Heart right ventricle (tissue), 16 donors: Measurements from ENCODE around the gene RPL27. TPM values are rescaled to one million over a fixed set of nuclear protein-coding genes. Genes with fewer than 3 reads are reported as not detected.
"Not testable (repeated sequence)": the region's sequence is repeated elsewhere in the genome, so short reads cannot be mapped to it uniquely, and the experiment has no call there.

Source experiments
- ATAC-seq, 8 donors: fragments of 200-7000 bp; cut with Tn5 transposase; one replicate each; pipeline ENCODE4 v1.9.1; 2020; ENCODE audit warnings: mild to moderate bottlenecking in 8 of 8, moderate library complexity in 8 of 8, moderate number of reproducible peaks in 1 of 8
- DNase-seq, 2 donors: peaks; one replicate each; pipeline ENCODE4 v3.0.0-alpha.2; 2020
- H3K27ac ChIP-seq, 10 donors: fragments of 200-600 bp; sonication (generic) in 2 of 10; one replicate each; pipeline versions ENCODE4 v1.5.0 to v1.8.0; 2020 to 2022; ENCODE audit warnings: mild to moderate bottlenecking in 3 of 10
- H3K27me3 ChIP-seq, 7 donors: fragments of 200-600 bp; one replicate each; pipeline ENCODE4 v1.8.0; 2021 to 2022; ENCODE audit warnings: mild to moderate bottlenecking in 2 of 7
- H3K36me3 ChIP-seq, 9 donors: fragments of 200-600 bp; sonication (generic) in 1 of 9; one replicate each; pipeline versions ENCODE4 v1.5.0 to v1.8.0; 2020 to 2022; ENCODE audit warnings: mild to moderate bottlenecking in 2 of 9
- H3K4me1 ChIP-seq, 9 donors: fragments of 200-600 bp; sonication (generic) in 1 of 9; one replicate each; pipeline versions ENCODE4 v1.5.0 to v1.8.0; 2020 to 2022; ENCODE audit warnings: mild to moderate bottlenecking in 4 of 9
- H3K4me3 ChIP-seq, 10 donors: fragments of 200-600 bp; sonication (generic) in 2 of 10; one replicate each; pipeline versions ENCODE4 v1.5.0 to v1.8.0; 2020 to 2022; ENCODE audit warnings: mild to moderate bottlenecking in 7 of 10, moderate library complexity in 2 of 10
- H3K9me3 ChIP-seq, 11 donors: fragments of 200-600 bp in 10 of 11; sonication (generic) in 2 of 11; one replicate each; pipeline versions ENCODE4 v1.5.0 to v1.8.0; 2013 to 2022; ENCODE audit warnings: mild to moderate bottlenecking in 2 of 11, control low read depth in 1 of 11, moderate library complexity in 1 of 11
- WGBS, 2 donors: extraction: QIAGEN DNeasy Blood & Tissue Kit; methylation state at CpG; one replicate each; pipeline ENCODE4 v1.1.7; 2013; ENCODE audit warnings: inconsistent platforms in 1 of 2; 5-methylcytosine and 5-hydroxymethylcytosine counted together
- intact Hi-C, 10 donors: fragments of 100-400 bp; cut with DNase I; formaldehyde crosslinking; loops; one replicate each; pipeline versions ENCODE4 v1.11.1 to v1.14.2; 2022
- polyA plus RNA-seq, 2 donors: library from polyadenylated mRNA; stranded (reverse); fragments of 200-250 nt; gene quantifications; one replicate each; pipeline ENCODE4 v1.2.3, GENCODE V29; 2013
- total RNA-seq, 10 donors: library from RNA; stranded (reverse); fragmentation: NEBNext Ultra II Directional in 3 of 10; extraction: Animal tissue kit (Norgen Biotek cat#: 25700) in 3 of 10; gene quantifications; one replicate each; pipeline versions ENCODE4 v1.2.1 to v1.2.4, GENCODE V29; 2021 to 2023
- TF ChIP-seq, protein P1 (sequence below), 9 donors: fragments of 200-600 bp; sonication (generic) in 2 of 9; IDR thresholded peaks; one replicate each; pipeline versions ENCODE4 v1.5.0 to v1.8.0; 2021 to 2022; ENCODE audit warnings: antibody characterized with exemption in 9 of 9, mild to moderate bottlenecking in 5 of 9, moderate library complexity in 1 of 9
- donor health status: Arrhythmogenic right ventricular cardiomyopathy.
- donor health status: ischemic (EF 13 %, LVEDD 7.1; RV severe dilation, severe dysfunction).
- donor health status: healthy with polysubstance abuse.
- donor health status: DM: no; HTN: yes; CAD: no.
- donor health status: DM: no; HTN: no; CAD: no.
- donor health status: ischemic (EF 25% LVEDD 6.9; RV normal size, moderate dysfunction).
- donor health status: ischemic (EF 25% LVEDD 5.7; RV mildly dilated, moderate dysfunction).
- donor health status: healthy.
- donor health status: DM: yes; HTN: yes; CAD: no.
- donor health status: Ischemic cardiomyopathy.
- donor health status: ischemic (EF 35%, LVEDD 5.7; RV mildly dilated, moderate dysfunction).
- donor health status: nonischemic (EF 11% LVEDD 7.7; RV severe dilation, severe dysfunction).
- donor health status: DM: yes; HTN: yes; CAD: no.
- donor health status: PGD.
- donor health status: ischemic (EF 29% LVEDD 5.4; RV normal size, mild dysfunction).
- donor health status: nonischemic (EF 23%, LVEDD 6.1; RV moderate dilation, normal function).

Gene RPL27
- total and polyA plus RNA-seq, 12 donors: 388 to 2,790 (median 583) TPM

DNA sequence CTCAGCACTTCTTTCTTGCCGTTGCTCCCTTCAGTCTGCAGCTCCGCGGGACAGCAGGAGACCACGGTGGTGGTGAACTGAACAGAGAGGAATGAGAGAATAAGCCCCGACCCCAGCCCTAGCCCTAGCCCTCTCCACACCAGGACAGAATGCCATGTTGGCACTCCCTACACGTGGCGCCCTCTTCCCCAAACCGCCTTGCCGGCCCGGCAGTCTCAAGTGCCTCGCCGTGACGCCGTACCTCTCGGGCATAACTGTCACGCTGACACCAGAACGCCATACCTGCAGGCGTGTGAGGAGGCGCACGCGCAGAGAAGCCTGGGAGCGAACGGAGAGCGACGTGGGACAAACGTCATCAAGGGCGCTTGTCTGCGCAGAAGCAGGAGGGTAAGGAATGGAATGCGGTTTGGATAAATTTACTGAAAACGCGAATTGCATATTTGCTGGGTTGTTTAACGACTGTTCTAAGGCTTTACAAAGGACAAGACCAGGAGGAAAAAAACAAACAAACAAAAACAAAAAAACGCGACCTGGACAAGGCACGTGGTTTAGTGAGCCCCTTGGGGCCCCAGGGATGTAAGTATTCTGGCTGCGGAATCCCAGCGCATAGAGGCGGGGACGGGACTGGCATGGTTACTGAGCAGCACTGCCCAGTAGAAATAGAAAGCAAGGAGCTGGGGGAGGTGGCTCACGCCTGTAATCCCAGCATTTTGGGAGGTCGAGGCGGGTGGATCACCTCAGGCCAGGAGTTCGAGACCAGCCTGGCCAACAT, 33.9 kb upstream of the RPL27 start, which contains the start of gene AARSD1:
Gene AARSD1 (minus strand): TSS at position 294 of the 772 bp plus-strand sequence. CDS start 14 bp downstream, at position 280.
- TF ChIP-seq, protein P1, sequence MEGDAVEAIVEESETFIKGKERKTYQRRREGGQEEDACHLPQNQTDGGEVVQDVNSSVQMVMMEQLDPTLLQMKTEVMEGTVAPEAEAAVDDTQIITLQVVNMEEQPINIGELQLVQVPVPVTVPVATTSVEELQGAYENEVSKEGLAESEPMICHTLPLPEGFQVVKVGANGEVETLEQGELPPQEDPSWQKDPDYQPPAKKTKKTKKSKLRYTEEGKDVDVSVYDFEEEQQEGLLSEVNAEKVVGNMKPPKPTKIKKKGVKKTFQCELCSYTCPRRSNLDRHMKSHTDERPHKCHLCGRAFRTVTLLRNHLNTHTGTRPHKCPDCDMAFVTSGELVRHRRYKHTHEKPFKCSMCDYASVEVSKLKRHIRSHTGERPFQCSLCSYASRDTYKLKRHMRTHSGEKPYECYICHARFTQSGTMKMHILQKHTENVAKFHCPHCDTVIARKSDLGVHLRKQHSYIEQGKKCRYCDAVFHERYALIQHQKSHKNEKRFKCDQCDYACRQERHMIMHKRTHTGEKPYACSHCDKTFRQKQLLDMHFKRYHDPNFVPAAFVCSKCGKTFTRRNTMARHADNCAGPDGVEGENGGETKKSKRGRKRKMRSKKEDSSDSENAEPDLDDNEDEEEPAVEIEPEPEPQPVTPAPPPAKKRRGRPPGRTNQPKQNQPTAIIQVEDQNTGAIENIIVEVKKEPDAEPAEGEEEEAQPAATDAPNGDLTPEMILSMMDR (IDR thresholded peaks at IDR 0.05): no peak
- H3K4me1 ChIP-seq: peaks cover 0 to 17% (median 14%) of the 10 kb centered on the region in 9 donors
- intact Hi-C loops: no loop called here
- peaks cover 0 to 36% (median 16%) of the 10 kb centered on the region in 9 donors for H3K36me3 ChIP-seq
- H3K27me3 ChIP-seq: no peaks in the 10 kb centered on the region
- H3K27ac ChIP-seq: peak within 1 kb of the TSS; percentile 0 to 93 (median 88)
- peak within 1 kb of the TSS; percentile 50 to 89 (median 77) for H3K4me3 ChIP-seq
- DNase-seq (peak; percentile 91), ATAC-seq (peak; percentile 94 to 99 (median 98))
- no peaks in the 10 kb centered on the region for H3K9me3 ChIP-seq
- WGBS, 2 donors: 1 to 2% methylated on average over 43 of the region's 43 CpGs

DNA sequence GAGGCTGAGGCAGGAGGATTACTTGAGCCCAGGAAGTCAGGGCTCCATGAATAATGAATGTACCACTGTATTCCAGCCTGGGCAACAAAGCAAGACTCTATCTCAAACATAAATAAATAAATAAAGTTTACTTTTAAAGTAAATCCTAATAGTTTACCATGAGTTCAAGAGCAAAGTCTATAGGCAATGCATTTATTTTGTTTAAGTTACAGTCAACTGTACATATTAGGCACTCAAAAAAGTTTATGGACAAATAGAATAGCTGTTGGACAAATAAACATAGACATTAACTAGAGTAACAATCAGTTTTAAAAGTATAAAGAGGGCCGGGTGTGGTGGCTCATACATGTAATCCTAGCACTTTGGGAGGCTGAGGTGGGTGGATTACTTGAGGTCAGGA, 30.3 kb upstream of the RPL27 start:
- ATAC-seq: no peak
- TF ChIP-seq, protein P1 (IDR thresholded peaks at IDR 0.05): no peak
- Histone ChIP-seq H3K4me3 (no peak overlapping the region), H3K27me3 (no peaks in the 10 kb centered on the region), H3K9me3 (no peaks in the 10 kb centered on the region), H3K27ac (no peak overlapping the region), H3K36me3 (peaks cover 0 to under 1% (median 0%) of the 10 kb centered on the region in 9 donors), H3K4me1 (peaks cover 0 to 16% (median 14%) of the 10 kb centered on the region in 9 donors)
- whole genome bisulfite sequencing, 2 donors: 88 to 95% methylated on average over 1 of the region's 1 CpG
- intact Hi-C loops: no loop called here
- DNase-seq: no peak

- Histone ChIP-seq H3K27ac (no peak overlapping the region), H3K36me3 (no peaks in the 10 kb centered on the region), H3K9me3 (no peaks in the 10 kb centered on the region), H3K27me3 (no peaks in the 10 kb centered on the region), H3K4me1 (peaks cover 0 to 8% (median 5%) of the 10 kb centered on the region in 9 donors), H3K4me3 (no peak overlapping the region)
- TF ChIP-seq, protein P1 (IDR thresholded peaks at IDR 0.05): no peak
- intact Hi-C loops: no loop called here
- WGBS, 2 donors: 38 to 56% methylated on average over 5 of the region's 5 CpGs
- no peak for ATAC-seq
- no peak for DNase-seq
These were observed 29.1 kb upstream of the RPL27 start for GRCh38 chr17:42969001-42969581.

GRCh38 chr17:42971589-42971988, 26.6 kb upstream of the RPL27 start:
- intact Hi-C loops: no loop called here
- Histone ChIP-seq H3K27me3 (no peaks in the 10 kb centered on the region), H3K27ac (no peak overlapping the region), H3K4me1 (no peaks in the 10 kb centered on the region), H3K36me3 (no peaks in the 10 kb centered on the region), H3K9me3 (no peaks in the 10 kb centered on the region), H3K4me3 (no peak overlapping the region)
- TF ChIP-seq, protein P1 (IDR thresholded peaks at IDR 0.05): no peak
- ATAC-seq: no peak
- 84 to 89% methylated on average over 5 of the region's 5 CpGs for WGBS, 2 donors
- DNase-seq: no peak

DNA sequence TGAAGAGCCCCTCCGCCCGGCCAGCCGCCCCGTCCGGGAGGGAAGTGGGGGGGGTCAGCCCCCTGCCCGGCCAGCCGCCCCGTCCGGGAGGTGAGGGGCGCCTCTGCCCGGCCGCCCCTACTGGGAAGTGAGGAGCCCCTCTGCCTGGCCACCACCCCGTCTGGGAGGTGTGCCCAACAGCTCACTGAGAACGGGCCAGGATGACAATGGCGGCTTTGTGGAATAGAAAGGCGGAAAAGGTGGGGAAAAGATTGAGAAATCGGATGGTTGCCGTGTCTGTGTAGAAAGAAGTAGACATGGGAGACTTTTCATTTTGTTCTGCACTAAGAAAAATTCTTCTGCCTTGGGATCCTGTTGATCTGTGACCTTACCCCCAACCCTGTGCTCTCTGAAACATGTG, 24.9 kb upstream of the RPL27 start:
- H3K36me3 ChIP-seq, H3K27ac ChIP-seq, H3K4me3 ChIP-seq, DNase-seq, H3K9me3 ChIP-seq, ATAC-seq, intact Hi-C loops, H3K27me3 ChIP-seq, H3K4me1 ChIP-seq: not testable (repeated sequence)
- WGBS, 2 donors: 81 to 89% methylated on average over 9 to 11 of the region's 18 CpGs
